NB4 (cell line): ENCODE measurements around the gene NFATC2IP.

Experiments used
- DNase-seq: peaks from one replicate; pipeline ENCODE4 v3.0.0; 2010; ENCODE audit warnings: low read depth
- H3K4me3 ChIP-seq: one replicate; pipeline ENCODE4 v1.5.1; 2011; ENCODE audit warnings: mild to moderate bottlenecking, low read depth, low read length, moderate library complexity
- MYC ChIP-seq: IDR thresholded peaks from 2 replicates; pipeline ENCODE4 v1.6.1; 2011; ENCODE audit warnings: low read depth, low read length
- POLR2A ChIP-seq: IDR thresholded peaks from 2 replicates; pipeline ENCODE4 v1.6.1; 2011; ENCODE audit warnings: mild to moderate bottlenecking; ENCODE audit not compliant: insufficient read length; ENCODE audit errors: extremely low read depth
- TF ChIP-seq, protein P1 (sequence below): IDR thresholded peaks from one replicate; pipeline ENCODE4 v1.5.1; 2012; ENCODE audit warnings: low read depth, low read length
- TF ChIP-seq, protein P2 (sequence below): IDR thresholded peaks from 2 replicates; pipeline ENCODE4 v1.6.1; 2011; ENCODE audit warnings: low read depth, low read length

The NFATC2IP gene

GRCh38 chr16:28990375-28991040 is 39.8 kb downstream of the NFATC2IP start:
- DNase-seq = no peak
- no peak overlapping the region for H3K4me3 ChIP-seq
- TF ChIP-seq, protein P1, sequence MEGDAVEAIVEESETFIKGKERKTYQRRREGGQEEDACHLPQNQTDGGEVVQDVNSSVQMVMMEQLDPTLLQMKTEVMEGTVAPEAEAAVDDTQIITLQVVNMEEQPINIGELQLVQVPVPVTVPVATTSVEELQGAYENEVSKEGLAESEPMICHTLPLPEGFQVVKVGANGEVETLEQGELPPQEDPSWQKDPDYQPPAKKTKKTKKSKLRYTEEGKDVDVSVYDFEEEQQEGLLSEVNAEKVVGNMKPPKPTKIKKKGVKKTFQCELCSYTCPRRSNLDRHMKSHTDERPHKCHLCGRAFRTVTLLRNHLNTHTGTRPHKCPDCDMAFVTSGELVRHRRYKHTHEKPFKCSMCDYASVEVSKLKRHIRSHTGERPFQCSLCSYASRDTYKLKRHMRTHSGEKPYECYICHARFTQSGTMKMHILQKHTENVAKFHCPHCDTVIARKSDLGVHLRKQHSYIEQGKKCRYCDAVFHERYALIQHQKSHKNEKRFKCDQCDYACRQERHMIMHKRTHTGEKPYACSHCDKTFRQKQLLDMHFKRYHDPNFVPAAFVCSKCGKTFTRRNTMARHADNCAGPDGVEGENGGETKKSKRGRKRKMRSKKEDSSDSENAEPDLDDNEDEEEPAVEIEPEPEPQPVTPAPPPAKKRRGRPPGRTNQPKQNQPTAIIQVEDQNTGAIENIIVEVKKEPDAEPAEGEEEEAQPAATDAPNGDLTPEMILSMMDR = no peak
- no peak for TF ChIP-seq MYC
- TF ChIP-seq, protein P2, sequence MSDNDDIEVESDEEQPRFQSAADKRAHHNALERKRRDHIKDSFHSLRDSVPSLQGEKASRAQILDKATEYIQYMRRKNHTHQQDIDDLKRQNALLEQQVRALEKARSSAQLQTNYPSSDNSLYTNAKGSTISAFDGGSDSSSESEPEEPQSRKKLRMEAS = no peak
- no peak for TF ChIP-seq POLR2A

- DNase-seq = no peak
- no peak for TF ChIP-seq MYC
- TF ChIP-seq, protein P2 = no peak
- TF ChIP-seq POLR2A = no peak
- TF ChIP-seq, protein P1 = no peak
- H3K4me3 ChIP-seq = no peak overlapping the region
Observed at GRCh38 chr16:28991687-28992086, 41.0 kb downstream of the NFATC2IP start.

DNA sequence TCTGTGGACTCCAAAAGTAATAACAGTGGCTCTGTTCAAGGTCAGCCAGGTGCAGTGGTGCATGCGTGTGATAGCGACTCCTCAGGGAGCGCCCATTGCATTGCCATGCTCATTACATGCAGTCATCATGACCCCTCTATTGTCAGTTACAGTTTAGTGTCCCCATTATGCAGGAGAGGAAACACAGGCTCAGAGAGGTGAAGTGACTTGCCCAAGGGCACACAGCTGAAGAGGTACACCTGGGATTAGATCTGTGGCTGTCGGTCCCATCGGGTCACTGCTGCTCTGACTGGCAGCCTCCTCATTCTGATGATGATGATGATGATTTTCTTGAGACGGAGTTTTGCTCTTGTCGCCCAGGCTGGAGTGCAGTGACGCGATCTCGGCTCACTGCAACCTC is 41.8 kb downstream of the NFATC2IP start:
- no peak for TF ChIP-seq MYC
- no peak for TF ChIP-seq POLR2A
- TF ChIP-seq, protein P1 = no peak
- TF ChIP-seq, protein P2 = no peak
- no peak overlapping the region for H3K4me3 ChIP-seq
- no peak for DNase-seq

GRCh38 chr16:28998837-28999236 is 48.1 kb downstream of the NFATC2IP start:
- no peak for DNase-seq
- TF ChIP-seq MYC (no peak), POLR2A (no peak)
- TF ChIP-seq, protein P1 = no peak
- TF ChIP-seq, protein P2 = no peak
- no peak overlapping the region for H3K4me3 ChIP-seq

DNA sequence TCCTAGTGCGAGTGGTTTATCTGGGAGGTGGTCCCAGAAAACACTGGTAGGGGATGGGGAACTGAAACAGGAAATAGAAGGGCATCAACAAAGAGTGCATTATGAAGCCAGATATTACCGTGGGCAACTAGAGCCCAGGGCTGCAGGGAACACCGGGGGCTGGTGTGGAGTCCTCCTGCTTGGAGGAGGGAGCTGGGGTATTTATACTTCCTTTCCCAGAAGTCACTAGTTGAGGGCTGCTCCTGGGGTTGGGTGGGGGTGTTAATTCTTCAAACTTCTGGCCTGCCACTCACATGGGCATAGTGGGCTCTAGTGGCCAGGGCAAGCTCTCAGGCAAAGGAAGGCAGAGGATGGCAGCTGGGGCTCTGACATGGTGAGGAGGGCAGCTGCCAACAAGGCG is 48.8 kb downstream of the NFATC2IP start:
- TF ChIP-seq, protein P1 = no peak
- TF ChIP-seq, protein P2 = no peak
- TF ChIP-seq POLR2A (no peak), MYC (no peak)
- no peak overlapping the region for H3K4me3 ChIP-seq
- no peak for DNase-seq
